Measurements from ENCODE around the gene STX16.

Gene STX16

DNA sequence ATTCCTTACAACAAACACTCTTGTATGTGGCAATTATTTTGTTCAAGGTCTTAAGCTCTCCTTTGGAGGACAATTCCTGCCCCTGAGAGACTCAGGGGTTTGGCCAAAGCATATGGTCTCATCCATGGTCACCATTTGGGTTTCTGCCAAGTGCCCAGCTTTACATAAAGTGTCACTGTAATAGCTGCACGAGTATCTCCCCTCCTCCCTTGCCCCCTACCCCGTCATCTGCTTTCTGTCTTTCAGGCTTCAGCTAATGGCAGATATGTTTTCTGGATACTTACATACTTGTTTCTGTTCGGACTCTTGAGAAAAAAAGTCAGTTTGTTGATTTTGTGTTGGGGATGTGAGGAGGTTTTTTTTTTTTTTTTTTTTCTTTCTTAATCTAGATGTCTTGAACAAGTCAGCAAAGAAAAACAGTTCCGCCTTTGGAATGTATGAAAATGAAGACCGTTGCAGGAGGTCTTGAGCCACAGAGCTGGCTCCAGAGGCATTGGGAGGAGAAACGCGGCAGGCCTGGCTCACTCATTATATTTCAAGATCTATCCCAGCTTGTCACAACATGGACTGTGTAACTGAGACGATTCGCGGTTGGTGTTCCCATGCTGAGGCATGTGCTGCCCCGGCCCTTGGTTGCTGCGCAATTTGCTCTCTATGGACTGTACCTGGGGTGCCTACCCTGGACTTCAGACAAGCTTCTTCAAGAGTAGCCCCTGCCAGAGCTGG is 32.6 kb upstream of the STX16 start:
- DNase-seq, result no peak

DNA sequence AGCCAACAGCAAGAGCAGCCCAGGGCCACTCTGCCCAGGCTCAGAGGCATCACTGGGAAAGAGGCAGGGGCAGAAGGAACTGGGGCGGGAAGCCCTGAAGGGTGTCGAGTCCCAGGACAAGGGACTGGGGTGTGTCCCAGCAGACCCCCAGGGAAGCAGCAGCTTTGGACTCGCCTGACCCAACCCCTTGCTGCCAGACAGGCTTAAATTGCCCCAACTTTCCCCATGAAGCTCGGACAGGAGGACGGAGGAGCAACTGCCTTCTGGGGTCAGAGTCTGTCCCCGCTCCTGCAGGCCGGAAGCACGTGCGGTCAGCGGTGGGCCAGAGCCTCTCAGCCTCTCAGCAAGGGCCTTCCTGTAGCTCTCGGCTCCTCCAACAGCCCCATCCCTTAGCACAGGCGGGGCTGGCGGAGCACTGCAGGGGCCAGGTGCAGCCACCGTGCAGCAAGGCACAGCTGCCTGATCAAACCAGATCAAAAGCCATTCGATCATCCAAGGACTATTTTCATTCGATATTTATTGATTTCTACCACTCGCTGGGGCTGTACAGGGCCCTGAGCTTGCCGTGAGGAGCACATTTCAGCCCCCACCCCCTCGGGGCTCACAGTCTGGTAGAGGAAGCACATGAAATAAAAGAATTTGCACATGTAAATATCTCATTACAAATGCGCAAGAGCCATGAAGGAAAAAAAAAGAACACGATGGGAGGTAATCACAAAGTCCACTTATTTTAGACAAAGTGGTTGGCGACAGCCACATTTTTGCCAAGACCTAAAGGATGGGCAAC is 31.8 kb upstream of the STX16 start:
- DNase-seq, result no peak

DNA sequence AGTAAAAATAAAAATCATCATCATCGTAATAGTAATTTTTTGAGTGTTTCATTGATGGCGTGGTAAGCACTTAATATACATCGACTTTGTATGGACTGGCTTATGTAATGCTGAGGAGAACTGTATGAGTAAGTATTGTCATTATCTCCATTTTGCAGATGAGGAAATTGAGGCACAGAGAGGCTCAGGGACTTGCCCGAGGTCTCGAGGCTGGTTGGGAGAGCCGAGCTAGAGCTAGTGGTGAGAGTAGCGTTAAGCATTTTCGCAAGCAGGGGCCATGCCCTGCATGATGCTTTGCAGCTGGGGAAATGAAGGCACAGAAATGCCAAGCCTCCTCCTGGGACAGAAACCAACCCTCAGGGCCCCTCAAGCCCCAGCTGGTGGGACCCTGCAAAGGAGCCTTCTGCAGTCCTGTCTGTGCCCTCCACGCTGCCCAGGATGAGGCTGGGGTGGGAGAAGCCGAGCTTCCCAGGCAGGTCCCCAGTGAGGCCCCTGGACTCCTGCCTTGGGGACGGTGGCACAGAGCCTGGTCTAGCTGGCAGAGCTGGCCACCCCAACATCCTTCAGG is 31.1 kb upstream of the STX16 start:
- DNase-seq, result peak in 1 of 51 donors; percentile 15

DNA sequence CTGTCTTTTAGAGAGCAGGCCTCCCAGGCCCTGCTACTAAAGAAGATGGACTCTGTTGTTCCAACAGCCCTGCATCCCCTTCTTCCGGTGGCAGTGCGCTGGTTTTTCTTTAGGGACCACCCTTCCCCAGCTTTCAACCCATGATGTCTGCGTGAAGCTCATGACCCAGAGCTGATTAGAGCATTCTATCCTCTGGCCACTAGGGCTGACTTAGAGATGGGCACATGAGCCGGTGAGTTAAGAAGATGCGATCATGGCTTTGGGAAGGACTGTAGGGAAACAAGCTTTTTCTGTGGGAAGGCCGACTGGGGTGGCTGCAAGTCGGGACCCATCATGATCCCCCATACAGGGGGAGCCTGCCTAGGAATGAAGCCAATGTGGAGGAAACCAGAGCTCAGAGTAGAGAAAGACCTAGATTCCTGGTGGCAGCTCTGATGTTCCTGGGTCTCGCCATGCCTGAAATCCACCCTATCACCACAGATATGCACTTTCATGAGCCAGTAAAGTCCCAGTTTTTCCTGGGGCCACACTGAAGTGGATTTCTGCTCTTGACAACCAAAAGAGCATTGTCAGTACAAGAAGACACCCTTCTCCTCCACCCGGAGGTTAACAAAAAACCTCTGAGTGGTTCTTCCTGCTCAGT is 29.1 kb upstream of the STX16 start:
- DNase-seq, result no peak

DNA sequence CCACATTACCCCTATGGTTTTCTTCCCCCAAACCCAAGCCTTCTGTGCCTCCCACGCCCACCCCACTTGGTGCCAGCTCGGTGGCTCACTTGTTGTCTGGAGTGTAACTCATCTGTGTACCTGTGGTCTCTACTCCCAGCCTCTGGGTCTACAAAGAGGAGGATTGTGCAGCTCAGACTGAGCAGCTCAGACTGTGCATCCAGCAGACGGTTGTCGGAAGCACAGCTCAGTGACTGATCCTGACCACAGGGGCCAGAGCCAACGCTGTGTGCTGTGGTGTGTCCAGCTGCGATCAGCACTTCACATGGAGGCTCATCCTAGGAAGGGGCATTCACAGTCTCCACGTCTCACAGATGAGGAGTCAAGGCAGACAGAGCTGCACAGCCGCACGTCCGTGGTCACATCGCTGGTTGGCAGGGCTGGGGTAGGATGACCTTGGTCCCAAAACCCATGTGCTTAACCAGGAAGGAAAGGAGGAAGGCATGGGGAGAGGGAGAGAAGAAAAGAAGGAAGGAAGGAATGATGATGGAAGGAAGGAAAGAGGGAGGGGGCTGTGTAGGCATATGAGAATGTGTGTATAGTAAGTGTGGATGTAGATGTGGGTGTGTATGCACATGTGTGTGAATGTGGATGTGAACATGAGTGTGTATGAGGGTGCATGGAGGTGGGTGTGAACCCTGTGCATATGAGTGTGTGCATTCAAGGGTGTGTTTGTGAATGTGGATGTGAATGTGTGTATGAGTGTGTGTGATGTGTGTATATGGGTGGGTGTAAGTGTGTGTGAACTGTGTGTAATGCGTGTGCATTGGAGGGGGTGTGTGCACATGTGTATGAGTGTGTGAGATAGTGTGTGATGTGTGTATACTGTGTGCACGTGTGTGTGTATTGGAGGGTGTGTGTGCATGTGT is 28.2 kb upstream of the STX16 start:
- DNase-seq, result no peak

DNA sequence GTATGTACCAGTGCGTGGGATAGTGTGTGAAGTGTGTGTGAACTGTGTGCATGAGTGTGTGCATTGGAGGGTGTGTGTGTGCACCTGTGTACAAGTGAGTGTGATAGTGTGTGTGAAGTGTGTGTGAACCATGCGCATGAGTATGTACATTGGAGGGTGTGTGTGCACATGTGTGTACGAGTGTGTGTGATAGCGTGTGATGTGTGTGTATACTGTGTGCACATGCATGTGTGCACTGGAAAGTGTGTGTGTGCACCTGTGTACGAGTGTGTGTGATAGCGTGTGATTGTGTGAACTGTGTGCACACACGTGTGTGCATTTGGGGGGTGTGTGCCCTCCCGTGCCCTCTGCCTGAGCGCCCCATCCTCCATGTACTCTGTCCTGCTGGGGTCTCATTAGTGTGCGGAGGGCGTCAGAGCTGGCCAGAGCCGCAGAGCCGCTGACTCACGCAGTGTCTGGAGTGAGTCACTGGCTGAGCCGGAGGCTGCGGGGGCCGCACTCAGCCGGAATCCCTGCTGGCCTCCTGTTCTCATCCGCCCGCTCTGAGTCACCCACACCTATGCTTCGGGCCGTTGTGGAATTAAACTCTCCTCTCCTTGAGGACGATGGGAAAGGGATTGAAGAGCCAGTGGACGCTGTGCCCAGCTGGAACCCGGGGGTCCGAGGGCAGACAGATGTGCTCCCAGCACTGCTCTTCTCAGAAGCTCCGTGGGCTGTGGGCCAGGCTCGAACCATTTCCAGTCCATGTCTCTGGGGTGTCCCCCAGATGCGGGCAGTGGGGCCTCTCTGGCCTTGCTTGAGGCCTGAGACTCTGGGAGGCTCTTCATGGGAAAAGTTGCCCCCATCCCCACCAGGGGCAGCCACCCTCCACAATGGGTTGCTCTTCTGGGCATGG is 27.3 kb upstream of the STX16 start:
- DNase-seq, result peak in 25 of 51 donors; percentile 10 to 74 (median 38)

DNA sequence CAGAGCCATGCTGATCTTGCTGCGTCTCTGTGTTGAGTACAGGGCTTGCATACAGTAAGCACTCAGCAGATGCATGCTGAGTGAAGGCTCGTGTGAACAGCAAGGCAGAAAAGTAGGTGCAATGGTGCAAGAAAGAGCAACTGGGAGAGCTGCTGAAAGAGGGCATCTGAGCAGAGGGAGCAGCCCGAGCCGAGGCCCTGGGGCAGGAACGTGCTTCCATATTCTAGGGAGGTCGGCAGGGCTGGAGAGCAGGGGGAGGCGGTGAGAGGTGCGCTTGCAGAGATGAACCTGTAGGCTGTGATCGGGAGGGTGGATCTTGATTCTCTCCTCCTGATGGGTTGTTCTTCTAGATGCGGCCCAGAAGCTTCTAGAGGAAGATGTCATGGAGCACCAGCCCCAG is 26.4 kb upstream of the STX16 start:
- DNase-seq, result no peak

DNA sequence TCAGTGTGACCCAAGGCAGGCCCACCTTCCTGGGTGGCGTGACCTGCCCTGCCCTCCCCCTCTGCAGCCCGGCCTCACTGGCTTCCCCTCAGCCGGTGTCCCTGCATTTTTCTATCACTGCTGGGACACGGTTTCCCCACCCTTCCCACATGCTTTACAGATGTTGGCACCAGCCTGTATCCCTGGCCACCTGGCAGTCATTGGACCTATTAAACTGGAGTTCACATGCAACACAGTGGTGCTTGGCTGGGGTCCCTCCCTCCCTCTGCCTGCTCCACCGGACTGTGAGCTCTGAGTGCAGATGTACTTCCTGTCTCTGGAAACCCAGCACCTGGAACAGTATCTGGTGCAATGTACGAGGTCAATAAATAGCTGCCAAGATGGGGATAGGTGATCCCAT is 25.5 kb upstream of the STX16 start:
- no peak for DNase-seq

DNA sequence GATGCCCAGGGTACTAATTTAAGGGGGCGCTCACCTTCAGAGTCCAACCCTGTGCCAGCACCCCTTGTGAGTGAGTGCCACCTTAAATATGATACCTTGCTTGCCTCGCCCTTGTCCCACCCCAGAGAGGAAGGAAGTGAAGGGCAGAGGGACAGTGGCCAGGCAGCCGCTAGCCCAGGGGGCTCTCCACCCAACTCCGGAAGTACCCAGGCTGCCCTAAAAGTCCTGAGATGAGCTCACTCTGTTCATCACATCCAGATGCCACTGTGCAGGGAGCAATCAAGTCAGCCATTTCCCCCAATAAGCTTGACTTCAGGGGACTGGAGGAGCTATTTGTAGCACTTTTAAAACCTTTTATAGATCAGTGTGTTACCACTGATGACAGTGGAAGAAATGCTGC is 25.0 kb upstream of the STX16 start:
- no peak for DNase-seq

DNA sequence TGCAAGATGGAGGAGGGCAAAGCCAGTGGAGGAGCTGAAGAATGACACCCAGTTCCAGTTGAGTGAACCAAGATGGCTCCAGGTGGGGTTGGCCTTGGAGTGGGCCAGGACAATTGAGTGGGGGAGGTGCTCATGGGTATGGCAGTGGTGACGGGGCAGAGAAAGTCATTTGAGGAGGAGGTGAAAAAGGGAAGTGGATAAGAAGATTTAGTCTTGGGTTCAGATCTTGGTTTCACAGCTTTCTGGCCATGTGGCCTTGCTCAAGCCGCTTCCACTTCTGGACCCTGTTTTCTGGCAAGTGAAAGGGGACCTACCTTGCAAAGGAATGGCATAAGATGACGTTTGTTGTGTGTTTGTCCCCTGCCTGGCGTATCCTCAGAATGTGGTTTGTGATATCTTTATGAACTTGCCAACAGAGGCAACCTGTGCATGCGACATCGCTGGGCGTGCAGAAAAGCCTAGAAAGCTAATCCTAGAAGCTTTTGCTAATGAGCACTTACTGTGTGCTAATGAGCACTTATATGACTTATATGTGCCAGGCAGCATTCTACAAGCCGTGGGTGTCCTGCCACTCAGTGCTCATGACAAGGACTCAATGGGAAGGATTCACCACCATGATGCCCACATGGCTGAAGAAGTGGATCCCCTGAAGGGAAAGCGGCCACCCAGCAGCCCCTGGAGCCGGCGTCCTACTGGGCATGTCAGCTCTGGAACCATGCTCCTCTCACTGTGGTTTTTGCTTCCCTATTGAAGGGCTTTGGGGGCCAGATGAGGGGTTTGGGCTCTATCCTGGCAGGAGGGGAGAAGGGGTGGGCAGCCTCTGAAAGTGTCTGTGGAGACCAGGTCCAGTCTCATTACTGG is 23.6 kb upstream of the STX16 start:
- DNase-seq, result no peak

DNA sequence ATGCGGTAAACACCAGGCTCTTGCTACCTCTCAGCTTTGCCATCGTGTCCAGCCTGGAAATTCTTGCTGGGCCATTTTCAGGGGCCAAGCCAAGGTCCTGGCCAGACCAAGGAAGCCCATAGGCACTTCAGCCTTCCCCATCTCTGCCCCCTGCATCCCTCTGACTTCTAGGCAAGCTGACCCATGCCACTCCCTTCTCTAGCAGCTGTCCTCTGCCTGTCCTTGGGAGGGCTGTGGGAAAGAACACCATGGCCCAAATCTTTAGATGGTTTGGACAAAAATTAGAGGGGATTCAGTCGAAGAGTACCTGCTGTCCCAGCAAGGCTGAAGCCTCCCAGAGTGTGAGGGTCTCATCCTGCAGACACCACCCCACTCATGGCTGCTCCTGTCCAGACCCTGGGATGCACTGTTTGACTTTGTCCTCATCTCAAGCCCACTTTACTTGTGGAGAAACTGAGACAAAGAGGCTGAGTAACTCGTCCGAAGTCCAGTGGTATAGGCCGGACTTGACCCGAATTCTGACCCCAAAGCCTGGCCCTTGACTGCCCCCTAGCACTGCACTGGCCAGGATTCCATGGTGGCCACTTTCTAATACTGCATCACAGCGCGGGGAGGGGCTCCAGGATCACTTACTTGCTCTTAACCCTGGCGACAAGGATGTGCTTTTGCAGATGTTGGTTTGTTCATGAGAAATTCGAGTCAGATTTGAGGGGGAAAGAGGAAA is 22.4 kb upstream of the STX16 start:
- no peak for DNase-seq

DNA sequence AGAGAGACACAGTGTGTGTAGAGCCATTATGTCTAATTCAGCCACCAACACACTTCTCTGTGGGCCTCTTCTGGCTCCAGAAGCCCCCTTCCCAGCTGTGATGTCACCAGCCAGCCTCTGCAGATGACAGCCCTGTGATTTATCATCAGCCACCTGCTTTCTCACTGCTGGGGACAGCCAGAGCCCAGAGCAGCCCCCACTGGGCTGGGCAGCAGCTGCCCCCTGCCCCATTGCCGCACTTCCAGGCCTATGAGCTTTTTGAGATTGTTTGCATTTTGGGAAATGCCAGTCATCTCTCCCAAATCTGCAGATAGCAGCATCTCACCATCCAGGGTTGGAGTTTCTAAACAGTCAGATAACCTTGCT is 21.9 kb upstream of the STX16 start:
- no peak for DNase-seq

DNA sequence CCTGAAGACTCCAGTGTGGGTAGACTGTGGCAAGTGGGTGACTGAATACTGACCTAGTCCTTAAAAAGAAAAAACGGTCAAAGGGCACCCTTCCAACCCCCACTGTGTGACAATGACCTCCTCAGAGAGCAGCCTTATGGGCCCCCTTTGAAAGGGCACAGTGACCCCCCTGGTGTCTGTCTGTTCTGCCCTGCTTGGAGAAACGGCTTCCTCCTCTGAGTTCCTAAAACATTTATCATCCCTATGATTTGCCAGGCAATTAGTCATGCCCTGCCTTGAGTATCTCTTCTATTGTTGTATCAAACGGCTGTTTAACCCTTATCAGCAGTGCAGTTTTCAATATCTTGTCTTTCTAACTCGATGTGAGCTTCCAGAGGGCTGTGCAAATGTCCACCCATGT is 21.0 kb upstream of the STX16 start:
- no peak for DNase-seq

DNA sequence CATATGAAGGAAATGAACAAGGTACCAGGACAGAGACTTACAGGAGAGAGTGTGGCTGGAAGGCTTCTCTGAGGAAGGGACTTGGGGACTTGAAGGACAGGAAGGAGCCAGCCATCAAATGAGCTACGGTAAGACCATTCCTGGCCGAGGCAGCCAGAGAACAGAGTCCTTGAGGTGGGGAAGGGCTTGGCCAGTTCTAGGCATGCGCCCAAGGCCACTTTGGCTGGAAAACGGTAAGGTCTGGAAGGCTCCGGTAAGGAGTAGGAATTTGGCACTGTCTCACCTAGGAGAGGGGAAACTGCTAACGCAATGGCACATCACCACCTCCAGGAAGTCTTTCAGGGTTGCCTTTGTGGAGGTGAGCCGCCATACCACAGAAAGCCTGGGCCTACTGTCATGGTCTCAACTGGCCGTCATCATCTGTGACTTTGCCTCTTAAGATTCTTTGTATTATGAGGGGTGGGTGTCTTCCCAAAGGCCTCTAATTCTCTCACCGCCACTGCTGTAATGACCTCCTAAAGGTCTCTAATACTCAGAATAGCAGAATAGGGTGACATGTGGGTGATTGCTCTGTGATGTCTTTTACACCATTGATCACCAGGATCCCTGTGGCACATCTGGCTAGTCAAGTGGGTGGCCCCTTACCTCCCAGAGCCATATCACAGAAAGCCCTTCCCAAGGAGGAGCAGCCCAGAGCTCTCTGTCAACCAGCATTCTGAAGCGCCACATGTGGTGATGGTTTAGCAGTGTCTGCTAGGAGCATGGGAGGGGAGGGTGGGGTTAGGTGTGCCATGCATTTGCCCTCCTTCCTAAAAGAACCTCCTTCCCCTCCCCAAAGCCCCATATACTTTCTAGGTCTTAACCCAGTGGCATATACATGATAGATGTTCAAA is 17.7 kb upstream of the STX16 start:
- DNase-seq, result no peak

DNA sequence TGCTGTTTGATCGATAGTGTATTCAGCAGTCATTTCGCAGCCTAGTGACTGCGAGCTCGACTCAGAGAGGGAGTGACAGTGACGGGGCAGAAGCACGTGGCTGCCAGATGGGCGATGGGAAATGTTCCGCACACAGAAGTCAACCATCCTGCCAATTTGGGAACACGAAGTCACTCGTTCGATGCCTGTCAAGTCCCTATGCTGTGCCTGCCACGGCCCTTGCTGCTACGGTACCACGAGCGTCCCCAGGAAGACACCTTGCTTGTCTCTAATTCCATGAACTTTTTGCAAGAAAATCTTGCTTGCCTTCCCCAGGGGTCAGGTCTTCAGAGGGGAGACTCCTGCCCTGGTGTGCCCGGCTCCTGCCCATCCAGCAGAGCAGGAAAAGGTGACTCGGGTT is 17.0 kb upstream of the STX16 start:
- no peak for DNase-seq

DNA sequence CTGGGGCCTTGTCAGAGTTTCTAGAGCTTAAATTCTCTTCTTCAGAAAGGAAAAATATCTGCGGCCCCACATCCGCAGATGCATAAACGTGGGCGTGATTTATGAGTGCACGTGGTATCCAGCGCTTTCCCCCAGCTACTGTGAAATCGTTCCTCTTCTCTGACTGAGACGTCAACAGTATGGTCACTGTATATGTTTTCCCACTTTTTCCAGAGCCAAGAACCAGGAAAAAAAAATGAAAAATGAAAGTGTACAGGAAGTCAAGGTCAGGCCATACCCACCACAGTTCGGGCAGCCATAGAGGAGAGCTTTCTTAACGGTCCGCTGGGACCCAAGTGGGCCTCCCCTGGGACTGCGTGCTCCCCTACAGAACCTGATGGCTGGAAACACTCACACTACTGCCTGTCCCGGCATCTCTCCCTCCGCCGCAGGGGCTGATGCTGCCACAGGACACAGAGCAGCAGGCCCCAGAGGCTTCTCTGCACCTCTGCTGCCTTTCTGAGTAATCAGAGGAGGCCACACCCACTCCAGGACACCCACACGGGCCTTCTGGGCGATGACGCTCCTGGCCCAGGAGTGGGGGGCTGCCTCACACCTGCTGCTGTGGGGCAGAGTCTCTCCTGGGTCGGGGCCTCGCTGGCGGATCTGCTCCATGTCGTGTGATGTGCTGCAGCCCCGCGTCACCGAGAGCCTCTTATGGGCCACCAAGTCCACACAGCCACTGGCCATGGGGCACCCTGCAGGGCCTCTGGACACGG is 16.4 kb upstream of the STX16 start:
- no peak for DNase-seq

DNA sequence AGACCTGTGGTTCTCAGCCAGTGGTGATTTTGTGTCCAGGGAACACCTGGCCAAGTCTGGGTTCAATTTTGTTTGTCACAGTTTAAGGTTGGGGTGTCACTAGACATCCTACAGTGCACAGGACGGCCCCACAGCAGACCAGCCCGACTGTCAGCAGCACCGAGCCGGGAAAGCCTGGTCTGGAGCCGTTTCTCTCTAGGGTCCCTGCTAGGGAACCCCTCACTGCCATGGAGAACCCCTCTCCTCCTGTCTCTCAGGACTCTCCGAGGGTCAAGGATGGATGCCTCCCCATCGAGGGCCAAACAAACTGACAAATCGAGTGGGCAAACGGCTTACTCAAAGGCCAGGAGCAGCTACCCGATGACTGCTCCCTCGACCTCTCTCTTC is 15.8 kb upstream of the STX16 start:
- no peak for DNase-seq

Measured in hypothalamus (tissue), 51 donors.